PC-9 (cell line): ENCODE results near the gene ATF2. TPM values are rescaled to one million over a fixed set of nuclear protein-coding genes. Genes with fewer than 3 reads are reported as not detected.
"Not testable (repeated sequence)": the region's sequence is repeated elsewhere in the genome, so short reads cannot be mapped to it uniquely, and the experiment has no call there.

Experiments used
- BruUV-seq: library from RNA; stranded (reverse); fragments of 400-500 nt; replicated peaks from 2 replicates; lab custom pipeline; 2021; lab: Mats Ljungman, UMichigan
- CTCF ChIA-PET: fragments of 300-600 bp; sonication (Branson Sonifier 250); formaldehyde crosslinking; loops from one replicate; lab custom pipeline; 2022; ENCODE audit warnings: antibody characterized with exemption; lab: Charles Lee
- POLR2A ChIA-PET: fragments of 300-600 bp; sonication (Branson Sonifier 250); formaldehyde crosslinking; loops from one replicate; lab custom pipeline; 2022; ENCODE audit warnings: antibody characterized with exemption; ENCODE audit not compliant: unreplicated experiment; lab: Charles Lee
- DNase-seq, 2 experiments: peaks; one replicate each; pipeline versions ENCODE4 v3.0.0 to v3.0.0-alpha.2; 2015 to 2022; ENCODE audit warnings: mixed read lengths in 1 of 2
- H2AFZ ChIP-seq: fragments of 200-600 bp; sonication (generic); 2 replicates; pipeline ENCODE4 v1.8.1; 2017; ENCODE audit warnings: antibody characterized with exemption
- H3F3A ChIP-seq: fragments of 200-600 bp; sonication (generic); 2 replicates; pipeline ENCODE4 v1.8.1; 2017; ENCODE audit warnings: antibody characterized with exemption, mild to moderate bottlenecking, low read depth; ENCODE audit not compliant: insufficient read depth
- H3K27ac ChIP-seq: fragments of 200-600 bp; sonication (generic); 2 replicates; pipeline ENCODE4 v1.6.1; 2016; ENCODE audit warnings: mixed run types
- H3K27me3 ChIP-seq: fragments of 200-600 bp; sonication (generic); 2 replicates; pipeline ENCODE4 v1.6.1; 2016; ENCODE audit warnings: low read depth, mixed run types; ENCODE audit not compliant: insufficient read depth
- H3K36me3 ChIP-seq: fragments of 200-600 bp; sonication (generic); 2 replicates; pipeline ENCODE4 v1.6.1; 2016; ENCODE audit warnings: low read depth, mixed run types
- H3K4me1 ChIP-seq: fragments of 200-600 bp; sonication (generic); replicated peaks from 2 replicates; pipeline ENCODE4 v1.6.1; 2016; ENCODE audit warnings: mixed run types; ENCODE audit not compliant: insufficient read depth
- H3K4me2 ChIP-seq: fragments of 200-600 bp; sonication (generic); 2 replicates; pipeline ENCODE4 v1.6.1; 2017; ENCODE audit warnings: mixed run types
- H3K4me3 ChIP-seq: fragments of 200-600 bp; sonication (generic); 2 replicates; pipeline ENCODE4 v1.6.1; 2016; ENCODE audit warnings: mixed run types
- H3K79me2 ChIP-seq: fragments of 200-600 bp; sonication (generic); 2 replicates; pipeline ENCODE4 v1.6.1; 2017; ENCODE audit warnings: low read depth, mixed run types
- H3K9me2 ChIP-seq: fragments of 200-600 bp; sonication (generic); 2 replicates; pipeline ENCODE4 v1.8.1; 2017; ENCODE audit warnings: mild to moderate bottlenecking; ENCODE audit not compliant: insufficient read depth
- H3K9me3 ChIP-seq: fragments of 200-600 bp; sonication (generic); 2 replicates; pipeline ENCODE4 v1.8.1; 2016; ENCODE audit warnings: low read depth; ENCODE audit not compliant: insufficient read depth
- H4K20me1 ChIP-seq: fragments of 200-600 bp; sonication (generic); 2 replicates; pipeline ENCODE4 v1.8.1; 2017; ENCODE audit not compliant: insufficient read depth
- CTCF ChIP-seq: fragments of 200-600 bp; sonication (generic); conservative IDR thresholded peaks from 2 replicates; pipeline ENCODE4 v1.6.1; 2017; ENCODE audit warnings: mixed run types, antibody characterized with exemption, mild to moderate bottlenecking, moderate library complexity
- EZH2 ChIP-seq: fragments of 200-600 bp; sonication (generic); IDR thresholded peaks from 2 replicates; pipeline ENCODE4 v1.8.0; 2017; ENCODE audit warnings: antibody characterized with exemption, low read depth
- intact Hi-C: fragments of 100-400 bp; cut with micrococcal nuclease; formaldehyde crosslinking; loops from one replicate; pipeline ENCODE4 v1.10.0; 2022; ENCODE audit not compliant: unreplicated experiment
- total RNA-seq: library from RNA; stranded (reverse); gene quantifications from 2 replicates; pipeline ENCODE4 v1.2.3, GENCODE V29; 2021

The ATF2 gene
- total RNA-seq, 1 experiment from 2014 or later: 94.5 TPM

GRCh38 chr2:175126661-175127060, 41.3 kb downstream of the ATF2 start:
- intact Hi-C loops: no loop called here
- ChIA-PET POLR2A (no interaction called here), CTCF (no interaction called here)
- TF ChIP-seq CTCF: no peak
- no peak for TF ChIP-seq EZH2
- Histone ChIP-seq H3K27ac (no peak overlapping the region), H3F3A (no peaks in the 10 kb centered on the region), H3K79me2 (no peaks in the 10 kb centered on the region), H3K4me2 (no peak overlapping the region), H3K9me3 (no peaks in the 10 kb centered on the region), H3K4me1 (no peaks in the 10 kb centered on the region), H3K27me3 (no peaks in the 10 kb centered on the region), H3K4me3 (no peak overlapping the region), H2AFZ (no peak overlapping the region), H3K9me2 (no peaks in the 10 kb centered on the region), H4K20me1 (peaks cover 24% of the 10 kb centered on the region), H3K36me3 (peaks cover 27% of the 10 kb centered on the region)
- BruUV-seq: no TSS peak
- DNase-seq: no peak

GRCh38 chr2:175123254-175123653, 44.7 kb downstream of the ATF2 start:
- DNase-seq: no peak
- Histone ChIP-seq H3K79me2 (no peaks in the 10 kb centered on the region), H3F3A (no peaks in the 10 kb centered on the region), H3K9me2 (no peaks in the 10 kb centered on the region), H3K27me3 (no peaks in the 10 kb centered on the region), H3K36me3 (peaks cover 18% of the 10 kb centered on the region), H3K4me1 (no peaks in the 10 kb centered on the region), H3K9me3 (no peaks in the 10 kb centered on the region), H3K4me2 (no peak overlapping the region), H3K4me3 (no peak overlapping the region), H2AFZ (no peak overlapping the region), H4K20me1 (peaks cover 26% of the 10 kb centered on the region), H3K27ac (no peak overlapping the region)
- TF ChIP-seq EZH2: no peak
- TF ChIP-seq CTCF: no peak
- BruUV-seq: no TSS peak
- CTCF ChIA-PET: no interaction called here
- intact Hi-C loops: no loop called here
- POLR2A ChIA-PET: no interaction called here

GRCh38 chr2:175111200-175111657, 56.8 kb downstream of the ATF2 start:
- POLR2A ChIA-PET: no interaction called here
- Histone ChIP-seq H3K9me2 (no peaks in the 10 kb centered on the region), H3K79me2 (no peaks in the 10 kb centered on the region), H3K9me3 (no peaks in the 10 kb centered on the region), H4K20me1 (peaks cover 12% of the 10 kb centered on the region; the same call in 1 of the 2 replicates), H2AFZ (no peak overlapping the region), H3K36me3 (peaks cover 23% of the 10 kb centered on the region; the same call in 1 of the 2 replicates), H3K4me3 (no peak overlapping the region), H3F3A (peaks cover 10% of the 10 kb centered on the region), H3K27ac (no peak overlapping the region), H3K27me3 (no peaks in the 10 kb centered on the region), H3K4me2 (no peak overlapping the region), H3K4me1 (no peaks in the 10 kb centered on the region)
- DNase-seq: peak in 1 of 2 experiments; percentile 59
- BruUV-seq: no TSS peak
- CTCF ChIA-PET: interaction anchor here (0.6 kb wide), 1 partner anchor 411 kb away, joined by 3 read pairs; no protein-coding TSS in a partner anchor
- TF ChIP-seq CTCF (peak; percentile 98), EZH2 (no peak)
- intact Hi-C loops: loop anchor here (1.0 to 5.0 kb wide), 4 partner anchors 71 to 362 kb away; partner anchors contain the start of gene ATP5MC3

GRCh38 chr2:175108091-175108490, 59.9 kb downstream of the ATF2 start:
- intact Hi-C loops, POLR2A ChIA-PET, H3K27me3 ChIP-seq, H3F3A ChIP-seq, DNase-seq, H3K79me2 ChIP-seq, H3K9me2 ChIP-seq, CTCF ChIA-PET, H3K4me1 ChIP-seq, BruUV-seq, H3K9me3 ChIP-seq, H2AFZ ChIP-seq, H3K27ac ChIP-seq, H3K4me3 ChIP-seq, H4K20me1 ChIP-seq, H3K4me2 ChIP-seq: not testable (repeated sequence)
- H3K36me3 ChIP-seq: peaks cover 14% of the 10 kb centered on the region; the same call in 1 of the 2 replicates
